Measurements from ENCODE around the gene ETFA.

- TF ChIP-seq, protein P1, sequence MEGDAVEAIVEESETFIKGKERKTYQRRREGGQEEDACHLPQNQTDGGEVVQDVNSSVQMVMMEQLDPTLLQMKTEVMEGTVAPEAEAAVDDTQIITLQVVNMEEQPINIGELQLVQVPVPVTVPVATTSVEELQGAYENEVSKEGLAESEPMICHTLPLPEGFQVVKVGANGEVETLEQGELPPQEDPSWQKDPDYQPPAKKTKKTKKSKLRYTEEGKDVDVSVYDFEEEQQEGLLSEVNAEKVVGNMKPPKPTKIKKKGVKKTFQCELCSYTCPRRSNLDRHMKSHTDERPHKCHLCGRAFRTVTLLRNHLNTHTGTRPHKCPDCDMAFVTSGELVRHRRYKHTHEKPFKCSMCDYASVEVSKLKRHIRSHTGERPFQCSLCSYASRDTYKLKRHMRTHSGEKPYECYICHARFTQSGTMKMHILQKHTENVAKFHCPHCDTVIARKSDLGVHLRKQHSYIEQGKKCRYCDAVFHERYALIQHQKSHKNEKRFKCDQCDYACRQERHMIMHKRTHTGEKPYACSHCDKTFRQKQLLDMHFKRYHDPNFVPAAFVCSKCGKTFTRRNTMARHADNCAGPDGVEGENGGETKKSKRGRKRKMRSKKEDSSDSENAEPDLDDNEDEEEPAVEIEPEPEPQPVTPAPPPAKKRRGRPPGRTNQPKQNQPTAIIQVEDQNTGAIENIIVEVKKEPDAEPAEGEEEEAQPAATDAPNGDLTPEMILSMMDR (IDR thresholded peaks at IDR 0.05 in 8 of 11, conservative IDR thresholded peaks at IDR 0.05 in 3 of 11), result no peak
- no peak for TF ChIP-seq POLR2A (IDR thresholded peaks at IDR 0.05)
Observed at GRCh38 chr15:76180321-76180720, 130.9 kb downstream of the ETFA start.
